HG02970 (cell line): ENCODE results near the gene RNF207.

Experiments
- ATAC-seq: cut with Tn5 transposase; IDR thresholded peaks from one replicate; pipeline ENCODE4 v1.9.1; 2021; ENCODE audit warnings: mild to moderate bottlenecking, moderate library complexity, moderate number of reproducible peaks; ENCODE audit not compliant: unreplicated experiment, low FRiP score

The RNF207 gene

GRCh38 chr1:6205849-6206519 is at the start of gene RNF207:
Gene RNF207, plus strand, starts transcription at chr1:6206119. Its CDS starts 417 bp downstream, at chr1:6206536.
- ATAC-seq = no peak

DNA sequence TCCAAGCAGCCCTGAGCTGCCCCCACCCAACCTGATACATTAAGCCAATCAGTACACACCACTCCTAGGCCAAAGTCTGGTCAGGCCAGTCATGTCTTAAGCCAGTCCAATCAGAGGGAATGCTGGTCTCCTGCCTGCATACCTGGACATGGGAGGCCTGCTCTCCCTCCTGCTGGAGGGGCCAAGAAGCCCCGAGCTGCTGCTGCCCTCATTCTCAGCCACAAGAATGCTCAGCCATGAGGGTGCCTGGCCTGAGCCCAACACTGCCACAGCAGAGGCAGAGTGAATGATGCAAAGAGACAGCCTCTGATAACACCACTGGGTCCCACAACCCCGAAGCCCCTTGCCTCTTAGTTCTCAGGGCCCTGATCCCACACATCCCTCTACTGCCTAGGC is 48.8 kb upstream of the RNF207 start:
- ATAC-seq = no peak

- ATAC-seq = no peak
Measured at GRCh38 chr1:6157528-6158174, 48.3 kb upstream of the RNF207 start.

- ATAC-seq = no peak
Measured at GRCh38 chr1:6158181-6158580, 47.7 kb upstream of the RNF207 start.

GRCh38 chr1:6162341-6162740 is 43.6 kb upstream of the RNF207 start:
- ATAC-seq = no peak

DNA sequence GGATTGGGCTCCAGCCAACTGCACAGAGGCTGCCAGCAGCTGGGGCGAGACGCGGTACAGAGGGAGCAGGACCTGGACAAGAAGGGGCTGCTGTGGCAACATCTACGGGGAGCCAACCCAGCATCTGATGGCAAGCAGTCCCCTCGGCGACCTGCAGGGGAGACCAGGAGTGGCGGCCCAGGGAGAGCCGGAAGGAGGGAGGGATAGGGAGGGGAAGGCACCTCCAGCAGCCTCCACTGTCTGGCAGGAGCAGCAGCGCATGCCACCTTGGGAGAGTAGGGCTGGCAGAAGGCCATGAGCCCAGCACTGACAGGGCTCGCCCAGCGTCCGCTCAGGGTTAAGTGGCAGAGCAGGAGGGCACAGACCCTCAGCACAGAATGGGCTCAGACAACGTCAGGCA is 43.1 kb upstream of the RNF207 start:
- no peak for ATAC-seq

- no peak for ATAC-seq
Measured at GRCh38 chr1:6163191-6163972, 42.5 kb upstream of the RNF207 start.

- no peak for ATAC-seq
Measured at GRCh38 chr1:6163973-6164617, 41.8 kb upstream of the RNF207 start.

DNA sequence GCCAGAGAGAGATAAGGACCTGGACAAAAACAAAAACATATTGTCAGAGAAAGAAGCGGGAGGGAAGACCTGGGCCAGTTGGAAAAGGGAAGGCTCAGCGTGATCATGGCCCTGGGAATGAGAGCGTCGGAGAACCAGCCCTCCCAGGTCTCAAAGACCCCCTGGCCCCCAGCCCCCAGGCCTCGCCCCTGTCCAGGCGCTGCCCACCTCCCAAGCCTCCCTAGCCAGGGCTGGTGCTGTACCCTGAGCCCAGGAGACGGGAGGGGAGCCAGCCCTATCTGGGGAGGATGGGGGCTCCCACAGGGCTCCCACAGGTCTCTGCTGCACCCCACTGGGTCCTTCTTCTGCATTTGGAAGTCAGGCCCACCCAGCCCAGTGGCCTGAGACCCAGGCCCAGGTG is 40.9 kb upstream of the RNF207 start:
- no peak for ATAC-seq

DNA sequence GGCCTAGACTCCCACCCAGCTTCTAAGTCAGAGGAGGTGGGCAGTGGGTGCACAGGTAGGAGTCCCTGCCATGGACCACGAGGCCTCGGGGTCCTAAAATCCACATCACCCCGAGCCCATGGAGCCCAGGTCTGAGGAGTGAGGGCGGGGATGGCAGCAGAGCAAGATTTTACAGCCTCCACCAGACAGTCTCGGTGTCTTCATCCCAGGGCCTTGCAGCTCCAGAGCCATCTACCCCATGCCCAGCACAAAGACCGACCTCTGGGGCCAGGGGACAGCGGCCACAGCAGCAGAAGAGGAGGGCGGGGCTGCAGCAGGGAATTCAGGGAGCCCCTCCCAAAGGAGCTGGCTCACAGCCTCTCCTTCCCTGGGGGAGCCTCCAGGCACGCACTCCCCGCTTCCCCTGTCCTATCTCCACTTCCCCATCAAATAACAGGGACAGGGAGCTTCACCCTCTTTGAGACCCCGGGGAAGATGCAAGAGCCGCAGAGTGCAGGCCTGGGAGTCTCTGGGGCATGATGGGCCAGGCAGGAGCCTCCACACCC is 40.4 kb upstream of the RNF207 start:
- no peak for ATAC-seq

- no peak for ATAC-seq
Measured at GRCh38 chr1:6166221-6166620, 39.7 kb upstream of the RNF207 start.

DNA sequence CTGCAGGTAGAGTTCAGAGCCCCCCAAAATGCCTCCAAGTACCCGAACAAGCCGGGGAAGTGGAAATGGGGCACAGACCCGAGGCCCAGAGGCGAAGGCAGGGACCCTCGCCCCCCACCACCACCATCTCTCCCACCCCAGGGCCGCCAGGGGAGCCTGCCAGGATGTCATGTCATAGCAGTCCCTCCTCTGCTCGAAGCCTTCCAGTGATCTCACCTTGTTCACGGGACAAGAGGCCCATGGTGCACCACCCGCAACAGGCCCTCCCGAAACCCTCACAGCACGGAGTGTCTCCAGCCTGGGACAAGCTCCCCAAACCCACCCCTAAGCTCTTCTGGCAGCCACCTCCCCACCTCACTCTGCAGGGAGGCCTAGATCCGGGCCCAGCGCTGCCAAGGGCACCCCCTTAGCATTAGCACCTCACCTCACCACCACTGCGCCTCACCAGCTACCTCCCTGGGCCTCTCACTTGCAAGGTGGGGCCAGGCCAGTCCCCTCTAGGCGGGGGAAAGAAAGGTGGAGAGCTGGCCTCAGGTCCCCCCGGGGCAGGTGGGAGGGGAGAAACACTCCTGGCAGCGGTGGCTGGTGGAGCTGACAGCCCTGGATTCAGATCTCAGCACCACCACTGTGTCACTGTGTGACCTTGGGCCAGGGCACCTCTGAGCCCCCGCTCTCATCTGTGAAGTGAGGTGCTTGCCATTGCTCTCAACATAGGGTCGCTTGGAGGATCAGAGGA is 39.1 kb upstream of the RNF207 start:
- no peak for ATAC-seq

DNA sequence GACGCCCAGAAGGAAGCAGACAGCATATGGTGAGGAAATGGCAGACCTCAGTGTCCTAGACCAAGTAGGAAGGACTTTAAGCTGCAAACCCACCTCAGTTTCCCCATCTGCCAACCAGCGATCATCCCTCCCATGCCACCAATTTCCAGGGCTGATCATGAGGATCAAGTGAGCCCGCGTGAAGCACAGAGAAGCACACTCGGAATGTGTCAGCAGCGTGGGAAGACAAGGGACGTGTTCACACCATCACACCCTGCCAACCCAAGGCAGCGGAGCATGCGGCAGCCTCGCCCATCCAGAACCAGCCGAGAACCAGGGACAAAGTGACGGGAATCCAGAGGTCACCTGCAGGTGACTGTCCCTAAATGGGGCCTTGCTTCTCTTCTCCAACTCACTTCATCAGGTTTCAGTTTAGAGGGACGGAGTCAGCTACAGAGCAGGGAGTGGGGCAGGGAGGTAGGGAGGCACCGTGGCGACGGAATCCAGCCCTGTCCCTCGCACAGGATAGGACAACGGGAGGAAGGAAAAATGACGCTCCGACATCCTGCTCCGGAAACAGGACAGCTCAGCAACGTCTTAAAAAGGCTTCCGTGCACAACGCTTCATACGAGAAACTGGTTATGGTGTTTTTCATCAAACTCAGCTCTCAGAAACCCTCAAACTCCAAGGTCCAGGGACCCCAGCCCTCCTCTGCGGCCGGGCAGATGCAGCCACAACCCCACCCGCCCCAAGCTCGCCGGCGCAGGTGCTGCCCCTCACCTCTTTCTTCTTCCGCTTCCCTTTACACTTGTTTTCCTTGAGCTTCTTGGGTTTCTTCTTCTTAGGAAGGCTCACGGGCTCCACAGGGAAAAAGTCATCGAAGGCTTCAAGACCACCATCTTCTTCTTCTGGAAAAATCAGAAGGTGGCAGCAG is 38.3 kb upstream of the RNF207 start:
- ATAC-seq = no peak

- no peak for ATAC-seq
Measured at GRCh38 chr1:6168947-6169586, 36.9 kb upstream of the RNF207 start.

- ATAC-seq = no peak
Measured at GRCh38 chr1:6170116-6170741, 35.7 kb upstream of the RNF207 start.

DNA sequence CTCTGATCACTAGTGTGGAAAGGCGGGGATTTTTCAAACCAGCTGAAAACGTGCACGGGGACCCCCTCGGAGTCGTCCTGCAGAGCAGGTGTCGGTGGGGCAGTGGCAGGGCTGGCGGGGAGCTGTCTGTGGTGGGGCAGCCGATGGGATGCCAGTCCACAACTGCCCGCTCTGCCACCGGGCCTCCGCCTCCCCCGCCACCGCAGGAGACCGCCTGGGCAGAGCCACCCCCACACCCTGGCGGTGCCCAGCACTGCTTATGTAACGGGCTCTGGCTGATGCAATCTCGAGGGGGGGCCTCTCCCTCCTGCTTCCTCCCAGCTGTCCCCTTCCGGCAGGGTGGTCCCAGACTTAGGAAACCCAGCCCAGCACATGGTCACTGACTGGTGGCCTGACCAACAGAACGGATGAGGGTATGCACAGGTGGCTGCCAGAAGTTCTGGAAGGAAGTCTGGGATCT is 35.1 kb upstream of the RNF207 start:
- no peak for ATAC-seq

DNA sequence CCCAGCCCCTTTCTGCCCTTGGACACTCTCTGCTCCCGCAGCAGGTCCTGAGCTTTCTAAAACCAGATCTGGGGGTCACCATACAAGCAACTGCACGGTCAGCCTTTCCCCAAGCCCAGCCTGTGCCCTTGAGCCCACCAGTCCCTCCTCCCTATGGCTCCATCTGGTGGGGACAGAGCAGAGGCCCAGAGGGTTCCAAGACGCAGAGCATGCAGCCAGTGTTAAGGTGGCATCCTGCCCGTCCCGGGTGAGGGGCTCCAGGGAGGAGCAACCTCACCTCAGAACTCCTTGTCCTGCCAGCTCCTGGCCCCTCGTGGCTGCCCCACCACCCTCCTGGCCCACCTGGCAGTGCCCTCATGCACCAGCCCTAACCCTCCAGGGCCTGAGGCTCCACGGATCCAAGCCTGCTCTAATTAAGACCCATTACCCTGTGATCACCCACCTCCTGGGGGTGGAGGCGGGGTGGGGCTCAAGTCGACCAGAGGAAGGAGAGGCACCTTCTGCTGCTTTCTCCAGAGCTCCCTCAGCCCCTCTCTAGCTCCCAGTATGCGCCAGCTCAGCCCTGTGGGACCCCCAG is 34.3 kb upstream of the RNF207 start:
- ATAC-seq = no peak

- ATAC-seq = no peak
Measured at GRCh38 chr1:6172549-6172948, 33.4 kb upstream of the RNF207 start.
